Measurements from ENCODE around the gene BICC1.

DNA sequence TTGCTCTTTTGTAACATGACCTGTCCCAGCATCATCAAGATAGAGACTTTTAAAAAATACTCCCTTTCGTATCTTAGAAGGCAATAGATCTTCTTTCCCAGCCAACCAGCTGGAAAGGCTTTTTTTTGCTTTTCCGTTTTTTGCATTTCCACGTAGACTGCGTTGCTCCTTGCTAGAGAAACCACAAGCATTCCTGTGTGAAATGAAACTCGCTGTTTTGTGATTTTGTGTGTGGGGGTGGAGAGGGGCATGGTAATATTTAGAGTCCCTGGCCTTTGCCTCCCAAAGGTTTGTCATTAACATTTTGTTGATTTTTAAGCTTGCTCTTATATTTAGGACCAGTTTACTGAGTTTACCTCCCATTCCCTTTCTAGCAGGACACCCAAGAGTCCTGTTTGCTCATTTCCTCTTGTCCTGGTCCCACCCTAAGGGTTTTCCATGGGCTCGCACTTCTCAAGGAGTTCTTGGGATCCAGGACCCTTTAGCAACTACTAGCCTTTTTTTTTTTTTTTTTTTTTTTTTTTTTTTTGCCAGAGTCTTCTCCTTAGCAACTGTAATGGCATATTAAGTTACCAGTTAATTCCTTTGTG, 243.6 kb downstream of the BICC1 start:
- TF ChIP-seq POLR2A (IDR thresholded peaks at IDR 0.05) (no peak), CTCF (IDR thresholded peaks at IDR 0.05) (no peak)
